Tibial nerve (tissue), 3 donors: ENCODE data around the gene ZFP92.

Source experiments
- POLR2A ChIP-seq, 2 donors: fragments of 450-650 bp; IDR thresholded peaks; one replicate each; pipeline ENCODE4 v1.6.1; 2017; ENCODE audit warnings: antibody characterized with exemption in 2 of 2, mild to moderate bottlenecking in 2 of 2, moderate library complexity in 2 of 2
- TF ChIP-seq, protein P1 (sequence below), 5 experiments: fragments of 200-600 bp in 3 of 5; fragments of 450-650 bp in 2 of 5; sonication (generic) in 3 of 5; IDR thresholded peaks; one replicate each; pipeline ENCODE4 v1.5.1; 2016 to 2019; ENCODE audit warnings: antibody characterized with exemption in 5 of 5, mild to moderate bottlenecking in 3 of 5, moderate library complexity in 2 of 5

DNA sequence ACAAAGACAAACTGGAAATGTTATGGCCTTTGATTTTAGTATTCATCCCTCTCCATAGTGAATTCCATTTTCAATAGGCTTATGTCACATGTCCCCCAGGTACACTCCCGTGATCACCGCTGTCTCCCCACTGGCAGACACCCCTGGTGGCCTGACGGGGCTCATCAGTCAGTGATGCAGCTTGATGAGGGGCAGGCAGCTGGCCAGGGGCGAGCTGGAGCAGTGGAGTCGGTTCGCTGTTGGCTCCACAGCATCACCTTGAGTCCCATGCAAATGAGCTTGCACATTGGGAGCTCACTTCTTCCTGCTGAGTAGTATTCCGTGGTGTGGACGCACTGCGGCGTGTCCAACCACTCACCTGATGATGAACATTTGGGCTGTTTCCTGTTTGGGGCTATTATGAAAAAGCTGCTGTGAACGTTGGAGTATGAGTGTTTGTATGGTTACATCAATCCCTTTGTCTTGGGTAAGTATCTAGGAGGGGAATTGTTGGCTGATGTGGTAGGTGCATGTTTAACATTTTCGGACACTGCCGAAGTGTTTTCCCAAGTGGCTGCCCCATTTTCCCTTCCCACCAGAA is 29.4 kb downstream of the ZFP92 start:
- TF ChIP-seq, protein P1, sequence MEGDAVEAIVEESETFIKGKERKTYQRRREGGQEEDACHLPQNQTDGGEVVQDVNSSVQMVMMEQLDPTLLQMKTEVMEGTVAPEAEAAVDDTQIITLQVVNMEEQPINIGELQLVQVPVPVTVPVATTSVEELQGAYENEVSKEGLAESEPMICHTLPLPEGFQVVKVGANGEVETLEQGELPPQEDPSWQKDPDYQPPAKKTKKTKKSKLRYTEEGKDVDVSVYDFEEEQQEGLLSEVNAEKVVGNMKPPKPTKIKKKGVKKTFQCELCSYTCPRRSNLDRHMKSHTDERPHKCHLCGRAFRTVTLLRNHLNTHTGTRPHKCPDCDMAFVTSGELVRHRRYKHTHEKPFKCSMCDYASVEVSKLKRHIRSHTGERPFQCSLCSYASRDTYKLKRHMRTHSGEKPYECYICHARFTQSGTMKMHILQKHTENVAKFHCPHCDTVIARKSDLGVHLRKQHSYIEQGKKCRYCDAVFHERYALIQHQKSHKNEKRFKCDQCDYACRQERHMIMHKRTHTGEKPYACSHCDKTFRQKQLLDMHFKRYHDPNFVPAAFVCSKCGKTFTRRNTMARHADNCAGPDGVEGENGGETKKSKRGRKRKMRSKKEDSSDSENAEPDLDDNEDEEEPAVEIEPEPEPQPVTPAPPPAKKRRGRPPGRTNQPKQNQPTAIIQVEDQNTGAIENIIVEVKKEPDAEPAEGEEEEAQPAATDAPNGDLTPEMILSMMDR (IDR thresholded peaks at IDR 0.05) = no peak
- no peak for TF ChIP-seq POLR2A (IDR thresholded peaks at IDR 0.05)
